ENCODE data around the gene TSC22D4. TPM values are rescaled to one million over a fixed set of nuclear protein-coding genes. Genes with fewer than 3 reads are reported as not detected.

TSC22D4 gene
- total and polyA plus RNA-seq, 4 experiments from 2014 or later: 30.0 to 154 (median 89.1) TPM

- H3K4me3 Mint-ChIP-seq: no peak overlapping the region
- no peaks in the 10 kb centered on the region for H3K27me3 Mint-ChIP-seq
- Histone ChIP-seq H3K36me3 (ENCODE audit: insufficient read depth, low read length) (no peaks in the 10 kb centered on the region), H3K27ac (ENCODE audit: low read depth, low read length) (no peak overlapping the region), H3K9me3 (ENCODE audit: control insufficient read depth in 1 of 2, low read length in 2 of 2) (no peaks in the 10 kb centered on the region), H3K27me3 (ENCODE audit: insufficient read depth, low read length) (no peaks in the 10 kb centered on the region), H3K4me3 (ENCODE audit: low read length in 2 of 2) (no peak overlapping the region), H3K4me1 (ENCODE audit: insufficient read depth, low read length) (peaks cover 15% of the 10 kb centered on the region)
- DNase-seq: no peak
- H3K9me3 Mint-ChIP-seq: no peaks in the 10 kb centered on the region
- H3K4me1 Mint-ChIP-seq: peaks cover 8 to 30% (median 17%) of the 10 kb centered on the region in 4 donors
- ChIA-PET POLR2A (ENCODE audit: partially characterized antibody) (interaction anchor here (1.2 to 1.3 kb wide), 2 partner anchors 28 to 50 kb away, joined by 3 read pairs; partner anchors contain the start of gene AGFG2), CTCF (ENCODE audit: partially characterized antibody) (interaction anchor here (0.7 to 2.1 kb wide), 4 partner anchors 9 to 71 kb away, joined by 3 to 6 read pairs (median 4); partner anchors contain the start of gene TSC22D4)
- H3K36me3 Mint-ChIP-seq: no peaks in the 10 kb centered on the region
- H3K27ac Mint-ChIP-seq: peak overlapping the region in 1 of 7 donors; percentile 46
- intact Hi-C loops (cut with micrococcal nuclease): no loop called here
These were observed 9.5 kb upstream of the TSC22D4 start for GRCh38 chr7:100488333-100489095.

- no peak overlapping the region for H3K27ac Mint-ChIP-seq
- ChIA-PET POLR2A (ENCODE audit: partially characterized antibody) (interaction anchor here (0.6 to 0.8 kb wide), 2 partner anchors 21 to 194 kb away, joined by 3 to 4 read pairs; no protein-coding TSS in a partner anchor), CTCF (ENCODE audit: partially characterized antibody) (interaction anchor here (0.9 to 2.1 kb wide), 3 partner anchors 17 to 73 kb away, joined by 3 to 6 read pairs (median 3); no protein-coding TSS in a partner anchor)
- no peak overlapping the region for H3K4me3 Mint-ChIP-seq
- no peaks in the 10 kb centered on the region for H3K27me3 Mint-ChIP-seq
- no peak for DNase-seq
- H3K9me3 ChIP-seq (ENCODE audit: control insufficient read depth in 1 of 2, low read length in 2 of 2): no peaks in the 10 kb centered on the region
- H3K27ac ChIP-seq (ENCODE audit: low read depth, low read length): no peak overlapping the region
- intact Hi-C loops (cut with micrococcal nuclease): no loop called here
- no peaks in the 10 kb centered on the region for H3K36me3 ChIP-seq (ENCODE audit: insufficient read depth, low read length)
- no peaks in the 10 kb centered on the region for H3K27me3 ChIP-seq (ENCODE audit: insufficient read depth, low read length)
- H3K4me1 Mint-ChIP-seq: peaks cover 10 to 32% (median 13%) of the 10 kb centered on the region in 4 donors
- peaks cover 22% of the 10 kb centered on the region for H3K4me1 ChIP-seq (ENCODE audit: insufficient read depth, low read length)
- no peaks in the 10 kb centered on the region for H3K9me3 Mint-ChIP-seq
- H3K36me3 Mint-ChIP-seq: peaks cover 0 to 2% of the 10 kb centered on the region in 2 donors
- H3K4me3 ChIP-seq (ENCODE audit: low read length in 2 of 2): no peak overlapping the region
These were observed 7.9 kb upstream of the TSC22D4 start for GRCh38 chr7:100486753-100487446.

- Mint-ChIP-seq H3K4me1 (peaks cover 13 to 36% (median 17%) of the 10 kb centered on the region in 4 donors), H3K4me3 (peak overlapping the region in 1 of 8 donors; percentile 52), H3K9me3 (no peaks in the 10 kb centered on the region), H3K27me3 (no peaks in the 10 kb centered on the region), H3K27ac (peak overlapping the region in 3 of 7 donors; percentile 32 to 81 (median 58)), H3K36me3 (peaks cover 0 to 2% of the 10 kb centered on the region in 2 donors)
- POLR2A ChIA-PET (ENCODE audit: partially characterized antibody): no interaction called here
- no peak for DNase-seq
- CTCF ChIA-PET (ENCODE audit: partially characterized antibody): interaction anchor here (1.1 to 2.2 kb wide), 4 partner anchors 11 to 74 kb away, joined by 3 to 6 read pairs (median 5); no protein-coding TSS in a partner anchor
- Histone ChIP-seq H3K27ac (ENCODE audit: low read depth, low read length) (no peak overlapping the region), H3K9me3 (ENCODE audit: control insufficient read depth in 1 of 2, low read length in 2 of 2) (no peaks in the 10 kb centered on the region), H3K4me3 (ENCODE audit: low read length in 2 of 2) (no peak overlapping the region), H3K36me3 (ENCODE audit: insufficient read depth, low read length) (no peaks in the 10 kb centered on the region), H3K27me3 (ENCODE audit: insufficient read depth, low read length) (no peaks in the 10 kb centered on the region), H3K4me1 (ENCODE audit: insufficient read depth, low read length) (peaks cover 23% of the 10 kb centered on the region)
- intact Hi-C loops (cut with micrococcal nuclease): no loop called here
These were observed 7.2 kb upstream of the TSC22D4 start for GRCh38 chr7:100486111-100486636.

- no peak overlapping the region for H3K27ac ChIP-seq (ENCODE audit: low read depth, low read length)
- ChIA-PET POLR2A (ENCODE audit: partially characterized antibody) (no interaction called here), CTCF (ENCODE audit: partially characterized antibody) (interaction anchor here (0.7 to 2.2 kb wide), 5 partner anchors 12 to 208 kb away, joined by 3 to 6 read pairs (median 4); no protein-coding TSS in a partner anchor)
- DNase-seq: no peak
- Mint-ChIP-seq H3K36me3 (peaks cover 0 to 2% of the 10 kb centered on the region in 2 donors), H3K9me3 (no peaks in the 10 kb centered on the region), H3K27me3 (no peaks in the 10 kb centered on the region), H3K4me3 (peak overlapping the region in 3 of 8 donors; percentile 25 to 54 (median 29)), H3K27ac (peak overlapping the region in 1 of 7 donors; percentile 81), H3K4me1 (peaks cover 13 to 36% (median 17%) of the 10 kb centered on the region in 4 donors)
- no peaks in the 10 kb centered on the region for H3K36me3 ChIP-seq (ENCODE audit: insufficient read depth, low read length)
- no peak overlapping the region for H3K4me3 ChIP-seq (ENCODE audit: low read length in 2 of 2)
- peaks cover 23% of the 10 kb centered on the region for H3K4me1 ChIP-seq (ENCODE audit: insufficient read depth, low read length)
- intact Hi-C loops (cut with micrococcal nuclease): no loop called here
- no peaks in the 10 kb centered on the region for H3K27me3 ChIP-seq (ENCODE audit: insufficient read depth, low read length)
- H3K9me3 ChIP-seq (ENCODE audit: control insufficient read depth in 1 of 2, low read length in 2 of 2): no peaks in the 10 kb centered on the region
These were observed 6.5 kb upstream of the TSC22D4 start for GRCh38 chr7:100485471-100485876.

GRCh38 chr7:100484673-100485045 is 5.6 kb upstream of the TSC22D4 start:
- Histone ChIP-seq H3K36me3 (ENCODE audit: insufficient read depth, low read length) (no peaks in the 10 kb centered on the region), H3K27ac (ENCODE audit: low read depth, low read length) (no peak overlapping the region), H3K4me3 (ENCODE audit: low read length in 2 of 2) (no peak overlapping the region), H3K27me3 (ENCODE audit: insufficient read depth, low read length) (no peaks in the 10 kb centered on the region), H3K9me3 (ENCODE audit: control insufficient read depth in 1 of 2, low read length in 2 of 2) (no peaks in the 10 kb centered on the region), H3K4me1 (ENCODE audit: insufficient read depth, low read length) (peaks cover 27% of the 10 kb centered on the region)
- POLR2A ChIA-PET (ENCODE audit: partially characterized antibody): interaction anchor here (1.0 kb wide), 1 partner anchor 15 kb away, joined by 3 read pairs; no protein-coding TSS in a partner anchor
- peak in 1 of 5 donors; percentile 42 for DNase-seq
- peaks cover 13 to 30% (median 18%) of the 10 kb centered on the region in 4 donors for H3K4me1 Mint-ChIP-seq
- peak overlapping the region in 6 of 7 donors; percentile 6 to 90 (median 59) for H3K27ac Mint-ChIP-seq
- peak overlapping the region; percentile 30 to 78 (median 60) for H3K4me3 Mint-ChIP-seq
- peaks cover 0 to 2% of the 10 kb centered on the region in 2 donors for H3K36me3 Mint-ChIP-seq
- intact Hi-C loops (cut with micrococcal nuclease): no loop called here
- H3K9me3 Mint-ChIP-seq: no peaks in the 10 kb centered on the region
- CTCF ChIA-PET (ENCODE audit: partially characterized antibody): interaction anchor here (0.7 to 2.2 kb wide), 5 partner anchors 13 to 208 kb away, joined by 3 to 6 read pairs (median 4); no protein-coding TSS in a partner anchor
- H3K27me3 Mint-ChIP-seq: no peaks in the 10 kb centered on the region

- peak within 1 kb of the TSS; percentile 8 to 90 (median 72) for H3K27ac Mint-ChIP-seq
- Histone ChIP-seq H3K9me3 (ENCODE audit: control insufficient read depth in 1 of 2, low read length in 2 of 2) (no peaks in the 10 kb centered on the region), H3K27me3 (ENCODE audit: insufficient read depth, low read length) (no peaks in the 10 kb centered on the region), H3K4me1 (ENCODE audit: insufficient read depth, low read length) (peaks cover 32% of the 10 kb centered on the region), H3K27ac (ENCODE audit: low read depth, low read length) (peak within 1 kb of the TSS; percentile 45), H3K4me3 (ENCODE audit: low read length in 2 of 2) (peak within 1 kb of the TSS in 1 of 2 donors; percentile 64), H3K36me3 (ENCODE audit: insufficient read depth, low read length) (no peaks in the 10 kb centered on the region)
- H3K27me3 Mint-ChIP-seq: no peaks in the 10 kb centered on the region
- intact Hi-C loops (cut with micrococcal nuclease): loop anchor here (1.0 to 2.0 kb wide), 6 partner anchors 9 to 211 kb away; partner anchors contain the start of genes AGFG2 and GIGYF1
- peaks cover 16 to 31% (median 20%) of the 10 kb centered on the region in 4 donors for H3K4me1 Mint-ChIP-seq
- ChIA-PET CTCF (ENCODE audit: partially characterized antibody) (interaction anchor here (1.0 to 7.9 kb wide), 6 partner anchors 14 to 209 kb away, joined by 3 to 76 read pairs (median 6); no protein-coding TSS in a partner anchor), POLR2A (ENCODE audit: partially characterized antibody) (interaction anchor here (1.0 to 2.3 kb wide), 6 partner anchors 9 to 87 kb away, joined by 3 to 12 read pairs (median 5); partner anchors contain the start of gene MEPCE)
- H3K9me3 Mint-ChIP-seq: peaks cover 0 to under 1% (median 0%) of the 10 kb centered on the region in 8 donors
- peaks cover 0 to 4% of the 10 kb centered on the region in 2 donors for H3K36me3 Mint-ChIP-seq
- H3K4me3 Mint-ChIP-seq: peak within 1 kb of the TSS; percentile 83 to 90 (median 86)
- DNase-seq: peak in 4 of 5 donors; percentile 55 to 69 (median 61)
These were observed 5.0 kb upstream of the TSC22D4 start, which contains the start of gene NYAP1 for GRCh38 chr7:100483722-100484672. Gene NYAP1 (plus strand): TSS chr7:100483927. CDS start chr7:100485312, 1,385 bp downstream.
